GM21528 (cell line): ENCODE results near the gene MACROH2A1.

Experiments used
- ATAC-seq: cut with Tn5 transposase; IDR thresholded peaks from one replicate; pipeline ENCODE4 v1.9.1; 2021; ENCODE audit warnings: mild to moderate bottlenecking, moderate library complexity; ENCODE audit not compliant: unreplicated experiment, low FRiP score

MACROH2A1 gene

DNA sequence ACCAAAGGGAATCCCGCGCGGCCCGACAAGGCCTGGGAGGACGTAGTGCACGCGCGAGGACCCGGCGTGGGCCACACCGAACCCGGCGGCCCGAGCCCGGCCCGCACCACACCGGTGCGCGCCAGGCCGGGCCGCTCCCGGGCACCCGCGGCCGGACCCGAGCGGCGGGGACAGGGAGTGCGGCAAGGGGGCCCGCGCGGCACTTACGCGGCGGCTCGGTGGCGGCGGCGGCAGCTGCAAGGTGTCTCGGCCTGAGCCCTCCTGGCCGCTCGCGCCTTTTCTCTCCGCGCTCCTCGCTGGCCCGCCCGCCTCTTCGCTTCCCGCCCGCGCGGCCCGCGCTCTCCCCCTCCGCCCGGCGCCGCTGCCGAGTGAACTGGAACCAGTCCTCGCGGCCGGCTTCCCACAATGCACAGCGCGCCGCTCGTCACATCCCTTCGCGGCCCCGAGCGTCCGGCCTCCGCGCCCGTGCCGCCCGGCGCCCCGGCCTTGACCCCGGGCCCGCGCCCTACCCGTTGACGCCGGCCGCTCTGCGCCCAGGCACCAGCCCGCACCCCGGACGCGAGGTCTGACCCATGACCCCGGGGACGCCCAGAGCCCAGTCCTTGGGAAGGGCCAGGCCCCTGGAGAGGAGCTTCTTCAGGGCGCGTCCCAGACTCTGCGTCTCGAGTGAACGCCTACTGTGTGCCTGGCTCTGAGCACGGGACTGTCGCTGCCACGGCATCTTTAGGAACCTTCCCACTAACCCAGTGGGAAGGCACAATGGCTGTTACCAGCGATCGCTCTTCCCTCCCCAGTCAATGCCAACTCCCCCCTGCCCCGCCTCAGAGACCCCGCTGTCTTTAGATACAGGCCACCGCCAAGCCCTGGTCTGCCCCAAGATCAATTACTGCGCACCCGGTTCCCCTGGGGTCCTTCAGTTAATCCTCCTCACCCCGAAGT lies at the start of gene MACROH2A1:
TSS of gene MACROH2A1 (minus strand) at position 377 of the 939 bp plus-strand sequence. CDS start 10,138 bp downstream, outside the sequence.
- peak; percentile 86 for ATAC-seq

DNA sequence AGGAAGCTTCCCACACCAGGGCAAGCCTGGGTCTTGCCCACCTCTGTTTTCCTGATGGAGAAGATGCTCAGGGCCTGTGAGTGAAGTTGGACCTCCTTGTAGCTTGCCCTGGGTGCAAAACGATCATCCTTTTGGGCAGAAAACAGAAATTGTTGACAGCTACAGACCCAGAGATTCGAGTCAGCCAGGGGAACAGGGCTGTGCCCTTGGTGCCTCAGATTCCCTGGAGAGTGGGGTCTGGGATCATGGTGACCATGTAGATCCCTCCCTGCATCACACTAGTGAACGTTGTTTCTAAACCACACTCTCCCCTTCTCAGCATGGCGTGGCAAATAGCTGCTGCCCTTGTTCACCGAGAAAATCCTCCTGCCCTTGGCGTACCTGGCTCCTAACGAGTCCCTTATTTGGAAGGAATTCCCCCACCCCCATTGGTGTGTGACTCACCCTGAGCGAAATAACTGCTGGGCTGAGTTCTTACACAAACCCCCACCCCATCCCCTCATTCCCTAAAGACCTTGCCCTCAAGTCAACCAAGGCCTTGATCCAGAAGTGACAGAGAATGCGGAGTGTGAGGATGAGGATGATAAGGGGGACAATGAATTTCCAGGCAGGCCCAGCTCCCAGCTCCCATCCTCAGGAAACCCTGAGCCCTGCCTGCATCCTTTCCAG lies 49.2 kb upstream of the MACROH2A1 start:
- no peak for ATAC-seq

DNA sequence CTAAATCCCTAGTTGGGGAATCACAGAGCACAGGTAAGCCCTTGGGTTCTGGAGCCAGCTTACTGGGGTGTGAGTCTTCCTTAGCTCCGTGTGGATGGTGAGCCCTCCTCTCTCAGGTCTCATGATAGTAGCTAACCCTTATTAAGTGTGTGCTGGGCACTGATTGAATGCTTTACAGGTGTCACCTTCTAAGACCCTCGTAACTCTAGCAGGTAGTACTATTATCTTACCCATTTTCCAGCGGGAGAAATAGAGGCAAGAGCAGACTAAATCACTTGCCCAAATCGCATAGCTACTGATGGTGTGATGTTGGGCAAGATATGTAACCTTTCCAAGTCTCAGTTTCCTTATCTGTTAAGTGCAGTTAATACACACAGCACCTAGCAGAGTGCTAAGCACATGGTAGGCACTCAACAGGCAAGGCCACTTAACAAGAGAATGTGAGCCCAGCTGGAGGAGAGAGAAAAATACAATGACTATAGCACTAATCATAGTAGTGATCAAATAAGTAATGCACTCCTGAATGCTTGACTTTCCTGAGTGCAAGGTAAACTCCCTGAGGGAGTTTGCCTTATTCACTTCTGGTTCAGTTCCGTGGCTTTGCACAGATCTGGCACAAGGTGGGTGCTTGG lies 48.4 kb upstream of the MACROH2A1 start, which contains the start of gene DCANP1:
TSS of gene DCANP1 (minus strand) at position 51 of the 632 bp plus-strand sequence. CDS start 240 bp downstream, outside the sequence.
- no peak for ATAC-seq

DNA sequence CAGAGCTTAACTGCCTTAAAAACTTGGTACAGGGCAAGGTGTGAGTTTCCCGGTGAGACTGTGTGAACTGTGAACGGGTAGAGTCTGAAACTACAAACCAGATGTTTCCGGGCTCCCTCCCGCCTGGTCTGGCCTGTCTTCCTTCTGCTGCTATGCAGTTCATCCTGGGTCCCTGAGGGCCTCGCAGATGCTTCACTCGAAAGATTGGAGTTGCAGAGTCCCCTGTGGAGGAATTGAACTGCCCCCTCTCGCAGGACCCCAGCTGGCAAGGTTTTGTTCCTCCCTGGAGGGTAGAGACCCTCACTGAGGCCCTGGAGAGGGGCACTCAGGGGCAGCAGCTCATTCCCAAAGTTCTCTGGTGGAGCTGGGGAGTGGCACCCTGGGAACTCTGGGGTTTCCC lies 47.6 kb upstream of the MACROH2A1 start:
- ATAC-seq = no peak

DNA sequence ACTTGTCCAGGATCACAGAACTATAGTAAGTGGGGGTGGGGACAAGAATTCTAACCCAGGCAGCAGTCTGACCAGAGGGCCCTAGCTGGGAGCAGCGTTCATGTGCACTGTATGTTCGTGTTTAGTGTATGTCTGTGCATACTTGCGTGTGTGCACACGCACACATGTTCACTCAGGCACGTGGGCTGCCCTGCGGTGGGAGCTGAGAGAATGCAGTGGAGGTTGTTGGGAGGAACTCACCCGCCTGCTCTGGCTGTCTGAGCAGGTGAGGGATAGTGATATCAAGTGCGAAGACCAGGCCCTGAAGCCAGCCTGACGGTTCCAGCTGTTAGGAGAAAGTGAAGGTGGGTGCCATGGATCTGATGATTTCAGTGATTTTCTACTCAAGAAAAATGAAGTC lies 47.2 kb upstream of the MACROH2A1 start:
- no peak for ATAC-seq

DNA sequence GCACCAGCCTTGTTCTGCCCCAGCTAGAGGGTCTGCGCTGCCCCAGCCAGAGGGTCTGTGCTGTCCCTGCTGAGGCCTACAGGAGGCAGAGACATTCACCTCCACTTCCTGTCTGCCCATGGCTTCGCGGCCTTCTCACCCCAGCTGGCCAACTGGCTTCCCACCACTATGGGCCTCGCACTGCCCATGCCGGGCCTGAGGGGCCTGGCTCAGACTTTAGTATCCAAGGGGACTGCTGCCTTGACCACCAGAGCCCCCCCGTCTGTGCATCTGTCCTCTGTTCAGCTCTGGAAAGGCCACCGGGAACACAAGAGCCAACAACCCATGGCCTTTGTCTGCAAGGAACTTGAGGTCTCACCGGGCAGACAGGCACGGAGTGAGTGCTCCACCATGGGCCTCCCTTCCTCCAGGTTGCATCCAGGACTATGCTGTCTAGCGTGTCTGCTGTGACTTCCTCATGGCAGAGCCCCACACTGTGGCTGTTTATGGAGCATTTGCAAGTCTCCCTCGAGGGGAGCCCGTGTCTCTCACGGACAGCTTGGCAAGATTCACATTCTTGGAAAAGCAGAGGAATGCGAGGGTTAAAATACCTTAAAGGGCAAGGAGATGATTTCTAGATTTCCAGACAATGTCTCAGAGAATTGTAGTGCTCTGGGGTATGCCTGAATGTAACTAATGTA lies 46.4 kb upstream of the MACROH2A1 start:
- no peak for ATAC-seq

DNA sequence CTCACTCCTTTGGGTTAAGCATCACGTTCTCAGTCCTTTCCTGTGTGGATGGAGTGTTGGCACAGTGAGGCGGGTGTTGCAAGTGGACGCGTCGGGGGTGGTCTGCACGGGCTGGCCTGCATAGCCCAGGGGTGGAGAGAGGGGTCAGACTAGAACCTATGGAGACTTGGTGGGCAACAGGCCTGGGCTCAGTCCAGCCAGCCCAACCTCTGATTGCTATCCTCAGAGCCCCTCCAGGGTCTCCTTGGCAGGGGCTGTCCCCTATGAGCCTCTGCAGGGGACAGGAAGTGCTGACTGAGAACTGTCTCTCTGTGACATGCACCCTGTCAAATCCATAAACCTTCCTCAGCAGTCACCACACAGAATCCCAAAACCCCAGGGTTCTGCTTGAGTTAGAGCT lies 45.9 kb upstream of the MACROH2A1 start:
- no peak for ATAC-seq

DNA sequence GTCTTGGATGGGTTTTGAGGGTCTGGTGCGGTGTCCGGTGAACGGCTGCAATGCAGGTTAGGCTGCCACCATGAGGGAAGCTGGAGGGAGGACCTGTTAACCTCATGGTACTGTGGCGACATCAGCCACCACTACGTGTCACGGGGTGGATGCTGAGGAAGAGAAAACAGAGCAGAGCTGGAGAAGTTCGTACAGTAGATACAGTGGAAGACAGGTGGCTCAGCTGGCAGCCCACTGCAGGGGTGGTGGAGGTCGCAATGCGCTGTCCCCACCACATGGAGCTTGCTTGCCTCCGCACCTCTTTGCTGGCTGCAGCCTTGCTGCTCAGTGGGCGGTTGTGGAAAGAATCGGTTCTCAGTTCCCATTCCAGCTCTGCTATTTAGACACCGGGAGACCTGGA lies 45.3 kb upstream of the MACROH2A1 start:
- no peak for ATAC-seq

DNA sequence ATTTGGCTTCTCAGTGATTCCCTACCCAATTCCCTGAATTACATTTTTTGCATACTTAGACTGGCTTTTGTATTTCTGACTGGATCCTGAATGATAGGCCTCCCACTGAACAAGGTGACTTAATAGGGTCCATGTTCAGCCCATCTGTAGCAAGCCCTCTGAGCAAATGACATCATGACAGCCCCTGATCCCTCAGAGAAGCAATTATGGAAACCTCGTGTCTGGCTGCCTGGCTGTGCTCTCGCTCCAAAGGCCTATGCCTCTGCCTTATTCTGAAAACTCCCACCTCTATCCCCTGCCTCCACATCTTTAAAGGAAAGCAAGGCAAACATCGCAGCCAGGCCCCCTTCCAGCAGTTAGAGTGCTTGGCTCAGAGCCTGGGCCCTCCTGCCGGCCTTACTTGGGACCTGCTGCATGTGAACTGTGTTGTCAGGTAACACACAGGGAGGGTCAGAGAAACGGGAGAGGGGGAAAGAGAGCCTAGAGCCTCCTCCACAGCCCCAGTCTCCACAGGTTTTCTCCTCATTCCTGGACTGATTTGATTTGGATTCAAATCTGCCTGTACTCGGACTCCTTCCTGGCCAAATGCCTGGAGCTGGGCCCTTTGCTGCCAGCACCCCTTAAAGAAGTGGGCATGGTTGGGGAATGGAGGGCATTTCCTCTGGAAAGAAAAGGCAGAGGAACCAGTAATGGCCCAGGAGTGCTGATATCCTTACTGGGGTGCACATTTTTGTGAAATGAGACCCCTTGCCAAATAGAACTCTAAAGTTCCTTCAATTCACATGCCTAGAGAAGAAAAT lies 44.3 kb upstream of the MACROH2A1 start:
- ATAC-seq = no peak

DNA sequence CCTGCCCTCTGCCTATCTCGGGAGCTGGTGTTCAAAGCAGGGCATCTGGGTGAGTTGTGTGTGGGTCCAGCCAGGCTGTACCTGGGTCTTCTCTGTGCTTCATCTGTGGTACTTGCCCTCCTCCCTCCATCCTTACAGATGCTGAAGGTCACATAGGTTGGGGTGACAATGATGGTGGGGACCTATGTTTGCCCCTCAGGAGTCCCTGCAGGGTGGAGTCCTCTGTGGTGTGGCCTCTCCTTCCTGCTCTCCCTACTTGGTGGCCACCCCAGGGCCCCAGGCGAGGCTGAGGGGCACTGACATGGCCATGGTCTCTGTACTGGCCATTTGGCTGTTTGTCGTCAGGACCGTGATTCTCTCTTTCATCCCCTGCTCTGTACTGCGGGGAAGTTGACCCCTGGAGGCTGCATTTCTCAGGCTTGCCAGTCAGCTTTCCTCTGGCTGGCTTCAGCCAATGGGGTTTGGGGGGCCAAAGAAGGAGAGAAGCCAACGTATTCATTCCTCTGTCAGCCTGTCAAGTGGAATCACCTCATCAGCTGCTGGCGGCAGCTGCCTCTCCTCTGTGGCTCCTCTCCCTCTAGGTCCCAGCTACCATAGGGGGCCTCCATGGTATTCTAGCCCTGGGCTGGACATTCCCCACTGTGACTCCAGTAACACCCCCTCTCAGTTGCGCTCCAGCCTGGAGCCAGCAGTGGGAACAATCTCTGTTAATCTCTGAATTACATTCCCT lies 43.6 kb upstream of the MACROH2A1 start:
- no peak for ATAC-seq

DNA sequence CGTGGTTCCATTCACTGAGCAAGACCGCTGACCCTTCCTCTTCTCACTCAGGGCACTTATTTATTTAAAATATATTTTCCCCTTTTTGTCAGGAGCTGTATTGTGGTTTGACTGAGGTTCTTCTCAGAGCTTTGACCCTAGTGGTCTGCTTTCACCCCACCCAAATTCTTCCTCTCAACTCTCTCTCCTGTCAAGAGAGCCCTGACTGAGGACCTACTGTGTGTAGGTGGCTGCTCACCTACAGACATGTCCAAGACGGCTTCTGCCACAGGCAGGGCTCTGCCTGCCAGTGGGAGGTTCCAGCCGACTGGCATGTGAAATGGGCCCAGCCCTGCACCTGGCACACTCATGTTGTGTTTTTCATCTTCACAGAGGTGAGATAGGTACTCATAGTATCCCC lies 42.9 kb upstream of the MACROH2A1 start:
- ATAC-seq = no peak

DNA sequence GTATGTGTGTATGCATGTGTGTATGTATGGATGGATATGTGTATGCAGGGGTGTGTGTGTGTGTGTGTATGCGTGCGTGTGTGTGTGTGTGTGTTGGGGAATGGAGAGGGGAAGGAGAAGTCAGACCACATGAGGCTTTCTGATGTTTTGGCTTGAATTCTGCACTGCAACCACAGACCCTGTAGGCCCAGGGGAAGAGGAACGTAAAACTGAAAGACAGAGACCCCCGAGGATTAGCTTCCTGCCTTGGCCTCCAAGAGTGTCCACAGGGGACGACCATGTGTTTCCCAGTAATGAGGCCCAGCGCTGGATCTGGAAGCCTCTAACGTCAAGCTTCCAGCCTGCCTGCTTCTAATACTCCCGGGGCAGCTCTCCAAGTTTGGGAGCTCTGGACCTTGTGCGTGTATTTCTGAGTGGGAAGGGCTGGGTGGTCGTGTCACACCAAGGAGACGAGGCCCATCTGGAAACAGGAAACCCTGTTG lies 42.4 kb upstream of the MACROH2A1 start:
- ATAC-seq = no peak

DNA sequence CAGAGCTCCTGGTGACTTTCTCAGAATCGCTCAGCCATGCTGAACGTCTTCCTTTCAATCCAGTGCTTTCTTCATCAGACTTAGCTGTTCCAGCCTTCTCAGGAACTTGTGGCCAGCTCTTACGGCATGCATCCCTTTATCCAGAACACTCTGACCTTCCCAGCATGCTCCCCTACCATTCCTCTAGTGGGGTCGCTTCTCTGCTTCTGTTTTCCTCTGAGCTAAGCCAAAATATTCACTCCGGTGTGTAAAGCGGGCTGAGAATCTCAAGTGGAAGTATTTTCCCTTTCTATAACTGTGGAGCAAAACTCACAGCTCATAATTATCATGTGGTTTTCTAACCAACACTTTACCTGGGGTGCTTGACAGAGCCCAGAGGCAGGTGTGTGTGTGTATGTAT lies 41.9 kb upstream of the MACROH2A1 start:
- no peak for ATAC-seq

DNA sequence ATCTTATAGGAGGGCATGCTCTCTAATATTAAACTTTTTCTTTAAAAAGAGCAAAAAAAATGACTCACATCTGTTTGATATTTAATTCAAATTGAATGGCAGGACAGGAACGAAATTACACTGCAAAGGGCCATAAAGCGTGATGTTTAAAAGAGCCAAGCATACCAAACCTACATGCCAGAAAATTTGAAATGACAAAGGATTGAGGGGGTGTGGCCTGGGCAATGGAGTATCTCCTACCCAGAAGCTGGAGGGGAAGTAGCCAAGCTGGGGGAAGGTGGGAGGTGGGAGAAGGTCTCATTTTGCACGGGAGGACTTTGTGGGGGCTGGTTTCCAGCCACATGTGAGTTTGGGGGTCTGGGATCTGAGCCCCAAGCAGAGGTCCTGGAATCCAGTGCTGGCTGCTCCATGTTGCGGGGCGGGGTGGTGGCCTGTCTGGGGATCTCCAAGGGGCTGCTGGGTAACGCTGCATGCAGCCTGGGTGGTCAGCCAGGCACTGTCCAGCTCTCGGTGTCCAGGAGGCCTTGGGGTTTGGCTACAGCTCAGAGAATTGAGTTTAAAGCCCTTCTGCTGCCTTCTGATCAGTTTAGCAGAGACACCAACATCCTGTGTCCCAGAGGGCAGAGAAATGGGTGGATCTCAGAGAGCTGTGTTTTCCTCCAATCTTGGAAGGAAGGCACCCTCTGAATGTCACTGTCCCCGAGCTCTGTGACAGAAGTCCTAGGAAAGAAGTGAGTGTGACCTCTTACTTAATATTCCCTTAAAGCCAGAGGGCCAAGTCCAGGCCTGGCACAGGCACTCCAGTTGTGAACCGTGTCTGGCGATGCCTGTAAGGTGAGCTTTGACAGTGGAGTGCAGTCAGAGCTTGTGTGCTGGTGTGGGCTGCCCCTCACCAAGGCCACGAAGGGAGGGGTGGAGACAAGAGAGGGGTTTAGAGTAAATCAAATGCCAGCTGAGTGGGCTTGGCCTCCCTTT lies 40.5 kb upstream of the MACROH2A1 start:
- ATAC-seq = no peak

DNA sequence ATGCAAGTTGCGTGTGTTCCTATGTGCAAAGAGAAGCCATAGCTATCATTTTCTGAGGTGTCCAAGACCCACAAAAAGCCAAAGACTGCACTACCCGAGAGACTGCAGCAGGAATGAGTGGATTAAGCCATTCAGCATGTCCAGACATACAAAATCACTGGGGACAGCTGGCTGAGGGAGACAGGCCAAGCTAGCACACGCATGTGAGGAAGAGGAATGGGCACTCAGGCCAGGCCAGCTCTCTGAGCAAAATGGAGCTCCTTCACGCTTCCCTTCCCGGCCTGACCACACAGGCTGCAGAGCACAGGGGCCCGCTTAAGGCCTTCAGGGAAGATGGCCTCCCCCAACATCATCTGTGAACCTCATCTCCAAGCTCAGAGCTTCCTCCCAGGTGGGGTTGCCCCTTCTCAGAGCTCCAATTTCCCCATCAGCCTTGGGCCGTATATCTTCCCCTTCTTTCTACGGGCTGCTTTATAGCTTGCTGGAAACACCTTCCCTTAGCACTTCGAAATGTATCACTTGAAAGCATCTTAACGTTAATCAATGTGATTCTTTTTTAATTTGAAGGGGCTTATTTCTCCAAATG lies 39.7 kb upstream of the MACROH2A1 start:
- no peak for ATAC-seq

DNA sequence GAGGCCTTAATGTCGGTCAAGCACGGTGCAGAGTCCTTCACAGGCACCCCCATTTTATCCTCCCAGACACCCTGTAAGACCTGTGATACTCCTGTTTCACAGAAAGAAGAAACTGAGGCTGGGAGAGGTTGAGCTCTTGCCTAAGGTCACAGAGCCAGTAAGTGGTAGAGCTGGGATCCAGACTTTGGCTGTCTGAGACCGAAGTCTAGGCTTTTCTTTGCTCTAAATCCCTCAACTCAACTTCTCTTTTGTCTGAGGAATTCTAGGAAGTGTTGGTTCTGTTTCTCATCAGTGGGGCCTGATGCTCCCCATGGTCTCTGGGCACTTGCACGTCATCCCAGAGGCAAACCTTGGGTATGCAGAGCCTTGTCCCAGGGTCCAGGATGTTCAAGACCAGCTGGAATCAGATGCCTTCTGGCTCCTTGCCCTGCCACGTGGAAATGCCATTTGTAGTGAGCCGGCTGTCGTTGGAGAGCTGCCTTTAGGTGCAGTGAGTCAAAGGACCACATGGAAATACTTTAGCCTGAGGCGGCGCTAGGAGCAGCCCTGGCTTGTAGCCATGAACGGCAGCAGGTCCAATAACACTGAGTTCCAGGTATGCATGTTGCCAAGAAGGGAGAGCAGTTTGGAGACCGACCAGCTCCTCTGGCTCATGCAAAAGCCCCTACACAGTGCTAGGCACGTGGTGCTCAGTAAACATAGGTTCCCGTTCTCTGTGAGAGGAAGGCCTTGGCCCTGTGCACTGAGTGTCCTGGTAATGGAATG lies 38.9 kb upstream of the MACROH2A1 start:
- ATAC-seq = no peak

DNA sequence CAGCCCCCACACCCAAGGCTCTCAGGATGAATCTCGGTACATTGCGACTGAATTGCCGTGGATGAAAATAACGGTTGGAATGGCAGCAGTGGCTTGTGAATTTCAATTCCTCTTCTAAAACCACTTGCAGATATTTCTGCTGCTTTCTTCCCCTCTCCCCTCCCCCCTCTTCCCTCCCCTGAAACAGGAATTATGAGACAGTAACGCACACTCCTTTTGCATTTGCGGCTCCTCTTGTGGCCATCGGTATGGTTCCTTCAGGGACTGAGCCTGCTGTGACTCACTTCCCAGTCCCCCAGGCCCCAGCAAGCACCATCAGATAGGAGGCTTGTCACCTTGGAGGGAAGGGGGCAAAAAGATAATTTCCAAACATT lies 38.4 kb upstream of the MACROH2A1 start:
- ATAC-seq = no peak
